Measurements from ENCODE around the gene THADA.

Gene THADA

GRCh38 chr2:43421194-43421593 lies 174.6 kb downstream of the THADA start:
- no peak overlapping the region for H3K27ac ChIP-seq (ENCODE audit: low read depth in 2 of 2, low read length in 2 of 2)
- no peak overlapping the region for H3K4me3 ChIP-seq (ENCODE audit: low read length in 2 of 2)
- H3K9me3 ChIP-seq (ENCODE audit: control insufficient read depth in 2 of 2, low read length in 2 of 2) = no peaks in the 10 kb centered on the region
- no peak overlapping the region for H3K9ac ChIP-seq (ENCODE audit: low read depth in 1 of 2, low read length in 2 of 2)
- no peaks in the 10 kb centered on the region for H3K27me3 ChIP-seq (ENCODE audit: control insufficient read depth in 2 of 2, insufficient read depth in 2 of 2, low read length in 2 of 2)
- H3K4me1 ChIP-seq (ENCODE audit: control insufficient read depth in 2 of 2, insufficient read depth in 2 of 2, low read length in 2 of 2) = peaks cover 14 to 19% of the 10 kb centered on the region in 2 donors
- no peaks in the 10 kb centered on the region for H3K36me3 ChIP-seq (ENCODE audit: control insufficient read depth in 2 of 2, insufficient read depth in 2 of 2, low read length in 2 of 2)

GRCh38 chr2:43420389-43420801 lies 175.4 kb downstream of the THADA start:
- no peaks in the 10 kb centered on the region for H3K9me3 ChIP-seq (ENCODE audit: control insufficient read depth in 2 of 2, low read length in 2 of 2)
- H3K4me3 ChIP-seq (ENCODE audit: low read length in 2 of 2) = no peak overlapping the region
- no peaks in the 10 kb centered on the region for H3K27me3 ChIP-seq (ENCODE audit: control insufficient read depth in 2 of 2, insufficient read depth in 2 of 2, low read length in 2 of 2)
- H3K36me3 ChIP-seq (ENCODE audit: control insufficient read depth in 2 of 2, insufficient read depth in 2 of 2, low read length in 2 of 2) = no peaks in the 10 kb centered on the region
- H3K27ac ChIP-seq (ENCODE audit: low read depth in 2 of 2, low read length in 2 of 2) = no peak overlapping the region
- H3K4me1 ChIP-seq (ENCODE audit: control insufficient read depth in 2 of 2, insufficient read depth in 2 of 2, low read length in 2 of 2) = peaks cover 7 to 11% of the 10 kb centered on the region in 2 donors
- H3K9ac ChIP-seq (ENCODE audit: low read depth in 1 of 2, low read length in 2 of 2) = no peak overlapping the region

DNA sequence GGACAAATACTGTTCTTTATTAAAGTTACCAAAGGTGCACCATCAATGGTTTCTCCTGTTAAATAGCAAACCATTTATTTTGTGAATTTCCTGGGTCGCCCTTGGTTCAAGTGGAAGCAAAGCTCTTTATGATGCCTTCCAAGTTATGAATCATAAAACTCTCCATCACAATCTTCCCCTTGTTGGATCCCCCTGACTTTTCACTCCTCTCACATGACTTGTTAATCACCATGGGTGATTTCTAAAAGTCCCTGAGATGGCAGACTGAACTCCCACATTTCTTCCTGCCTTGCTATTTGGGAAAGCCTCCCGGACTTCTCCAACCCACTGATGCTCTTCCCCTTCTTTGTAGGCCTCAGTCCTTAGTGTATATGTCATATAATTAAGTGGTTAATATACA lies 176.0 kb downstream of the THADA start:
- H3K36me3 ChIP-seq (ENCODE audit: control insufficient read depth in 2 of 2, insufficient read depth in 2 of 2, low read length in 2 of 2) = no peaks in the 10 kb centered on the region
- H3K9me3 ChIP-seq (ENCODE audit: control insufficient read depth in 2 of 2, low read length in 2 of 2) = no peaks in the 10 kb centered on the region
- no peak overlapping the region for H3K4me3 ChIP-seq (ENCODE audit: low read length in 2 of 2)
- H3K27ac ChIP-seq (ENCODE audit: low read depth in 2 of 2, low read length in 2 of 2) = no peak overlapping the region
- peaks cover 4 to 7% of the 10 kb centered on the region in 2 donors for H3K4me1 ChIP-seq (ENCODE audit: control insufficient read depth in 2 of 2, insufficient read depth in 2 of 2, low read length in 2 of 2)
- no peak overlapping the region for H3K9ac ChIP-seq (ENCODE audit: low read depth in 1 of 2, low read length in 2 of 2)
- no peaks in the 10 kb centered on the region for H3K27me3 ChIP-seq (ENCODE audit: control insufficient read depth in 2 of 2, insufficient read depth in 2 of 2, low read length in 2 of 2)

- H3K4me3 ChIP-seq (ENCODE audit: low read length in 2 of 2) = no peak overlapping the region
- no peaks in the 10 kb centered on the region for H3K36me3 ChIP-seq (ENCODE audit: control insufficient read depth in 2 of 2, insufficient read depth in 2 of 2, low read length in 2 of 2)
- peaks cover under 1 to 2% of the 10 kb centered on the region in 2 donors for H3K4me1 ChIP-seq (ENCODE audit: control insufficient read depth in 2 of 2, insufficient read depth in 2 of 2, low read length in 2 of 2)
- no peak overlapping the region for H3K9ac ChIP-seq (ENCODE audit: low read depth in 1 of 2, low read length in 2 of 2)
- no peaks in the 10 kb centered on the region for H3K27me3 ChIP-seq (ENCODE audit: control insufficient read depth in 2 of 2, insufficient read depth in 2 of 2, low read length in 2 of 2)
- no peaks in the 10 kb centered on the region for H3K9me3 ChIP-seq (ENCODE audit: control insufficient read depth in 2 of 2, low read length in 2 of 2)
- no peak overlapping the region for H3K27ac ChIP-seq (ENCODE audit: low read depth in 2 of 2, low read length in 2 of 2)
Measured at GRCh38 chr2:43419243-43419642, 176.6 kb downstream of the THADA start.

GRCh38 chr2:43418680-43419079 lies 177.2 kb downstream of the THADA start:
- Histone ChIP-seq H3K9ac (ENCODE audit: low read depth in 1 of 2, low read length in 2 of 2) (no peak overlapping the region), H3K27ac (ENCODE audit: low read depth in 2 of 2, low read length in 2 of 2) (no peak overlapping the region), H3K4me3 (ENCODE audit: low read length in 2 of 2) (no peak overlapping the region), H3K4me1 (ENCODE audit: control insufficient read depth in 2 of 2, insufficient read depth in 2 of 2, low read length in 2 of 2) (no peaks in the 10 kb centered on the region), H3K9me3 (ENCODE audit: control insufficient read depth in 2 of 2, low read length in 2 of 2) (no peaks in the 10 kb centered on the region), H3K36me3 (ENCODE audit: control insufficient read depth in 2 of 2, insufficient read depth in 2 of 2, low read length in 2 of 2) (no peaks in the 10 kb centered on the region), H3K27me3 (ENCODE audit: control insufficient read depth in 2 of 2, insufficient read depth in 2 of 2, low read length in 2 of 2) (no peaks in the 10 kb centered on the region)

DNA sequence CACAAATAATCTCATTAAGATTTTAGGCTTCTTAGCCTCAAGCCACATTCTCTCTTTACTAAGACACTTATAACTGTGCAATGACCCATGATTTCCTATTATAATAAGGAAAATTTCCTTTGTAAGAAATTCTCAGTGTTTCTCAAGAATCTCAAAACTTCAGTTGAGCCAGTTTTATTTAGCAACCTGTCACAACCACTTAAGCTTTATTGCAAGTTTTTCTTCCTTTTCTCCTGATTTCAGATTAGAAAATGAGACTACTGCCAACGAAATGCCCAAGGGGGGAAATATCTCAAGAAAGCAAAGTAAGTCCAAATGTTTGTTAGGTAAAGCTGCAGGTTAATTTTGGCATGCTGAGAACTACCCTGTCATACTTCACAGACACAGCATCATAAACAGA lies 178.5 kb downstream of the THADA start:
- Histone ChIP-seq H3K27ac (ENCODE audit: low read depth in 2 of 2, low read length in 2 of 2) (no peak overlapping the region), H3K9me3 (ENCODE audit: control insufficient read depth in 2 of 2, low read length in 2 of 2) (no peaks in the 10 kb centered on the region), H3K4me3 (ENCODE audit: low read length in 2 of 2) (no peak overlapping the region), H3K9ac (ENCODE audit: low read depth in 1 of 2, low read length in 2 of 2) (no peak overlapping the region), H3K27me3 (ENCODE audit: control insufficient read depth in 2 of 2, insufficient read depth in 2 of 2, low read length in 2 of 2) (no peaks in the 10 kb centered on the region), H3K36me3 (ENCODE audit: control insufficient read depth in 2 of 2, insufficient read depth in 2 of 2, low read length in 2 of 2) (peaks cover 0 to 4% of the 10 kb centered on the region in 2 donors), H3K4me1 (ENCODE audit: control insufficient read depth in 2 of 2, insufficient read depth in 2 of 2, low read length in 2 of 2) (no peaks in the 10 kb centered on the region)

- Histone ChIP-seq H3K27me3 (ENCODE audit: control insufficient read depth in 2 of 2, insufficient read depth in 2 of 2, low read length in 2 of 2) (no peaks in the 10 kb centered on the region), H3K9me3 (ENCODE audit: control insufficient read depth in 2 of 2, low read length in 2 of 2) (no peaks in the 10 kb centered on the region), H3K36me3 (ENCODE audit: control insufficient read depth in 2 of 2, insufficient read depth in 2 of 2, low read length in 2 of 2) (peaks cover 0 to 4% of the 10 kb centered on the region in 2 donors), H3K4me3 (ENCODE audit: low read length in 2 of 2) (no peak overlapping the region), H3K27ac (ENCODE audit: low read depth in 2 of 2, low read length in 2 of 2) (peak overlapping the region in 1 of 2 donors; percentile 7), H3K4me1 (ENCODE audit: control insufficient read depth in 2 of 2, insufficient read depth in 2 of 2, low read length in 2 of 2) (no peaks in the 10 kb centered on the region), H3K9ac (ENCODE audit: low read depth in 1 of 2, low read length in 2 of 2) (no peak overlapping the region)
Measured at GRCh38 chr2:43415592-43415991, 180.2 kb downstream of the THADA start.

GRCh38 chr2:43414586-43415135 lies 181.2 kb downstream of the THADA start:
- no peak overlapping the region for H3K27ac ChIP-seq (ENCODE audit: low read depth in 2 of 2, low read length in 2 of 2)
- H3K9ac ChIP-seq (ENCODE audit: low read depth in 1 of 2, low read length in 2 of 2) = no peak overlapping the region
- no peaks in the 10 kb centered on the region for H3K4me1 ChIP-seq (ENCODE audit: control insufficient read depth in 2 of 2, insufficient read depth in 2 of 2, low read length in 2 of 2)
- no peak overlapping the region for H3K4me3 ChIP-seq (ENCODE audit: low read length in 2 of 2)
- no peaks in the 10 kb centered on the region for H3K9me3 ChIP-seq (ENCODE audit: control insufficient read depth in 2 of 2, low read length in 2 of 2)
- H3K27me3 ChIP-seq (ENCODE audit: control insufficient read depth in 2 of 2, insufficient read depth in 2 of 2, low read length in 2 of 2) = no peaks in the 10 kb centered on the region
- peaks cover 0 to 4% of the 10 kb centered on the region in 2 donors for H3K36me3 ChIP-seq (ENCODE audit: control insufficient read depth in 2 of 2, insufficient read depth in 2 of 2, low read length in 2 of 2)

- H3K27ac ChIP-seq (ENCODE audit: low read depth in 2 of 2, low read length in 2 of 2) = no peak overlapping the region
- H3K4me1 ChIP-seq (ENCODE audit: control insufficient read depth in 2 of 2, insufficient read depth in 2 of 2, low read length in 2 of 2) = no peaks in the 10 kb centered on the region
- no peaks in the 10 kb centered on the region for H3K27me3 ChIP-seq (ENCODE audit: control insufficient read depth in 2 of 2, insufficient read depth in 2 of 2, low read length in 2 of 2)
- H3K9ac ChIP-seq (ENCODE audit: low read depth in 1 of 2, low read length in 2 of 2) = no peak overlapping the region
- H3K36me3 ChIP-seq (ENCODE audit: control insufficient read depth in 2 of 2, insufficient read depth in 2 of 2, low read length in 2 of 2) = peaks cover 0 to 4% of the 10 kb centered on the region in 2 donors
- H3K9me3 ChIP-seq (ENCODE audit: control insufficient read depth in 2 of 2, low read length in 2 of 2) = no peaks in the 10 kb centered on the region
- H3K4me3 ChIP-seq (ENCODE audit: low read length in 2 of 2) = no peak overlapping the region
Measured at GRCh38 chr2:43414033-43414432, 181.8 kb downstream of the THADA start.

- Histone ChIP-seq H3K27ac (ENCODE audit: low read depth in 2 of 2, low read length in 2 of 2) (no peak overlapping the region), H3K4me1 (ENCODE audit: control insufficient read depth in 2 of 2, insufficient read depth in 2 of 2, low read length in 2 of 2) (no peaks in the 10 kb centered on the region), H3K36me3 (ENCODE audit: control insufficient read depth in 2 of 2, insufficient read depth in 2 of 2, low read length in 2 of 2) (peaks cover 0 to 4% of the 10 kb centered on the region in 2 donors), H3K27me3 (ENCODE audit: control insufficient read depth in 2 of 2, insufficient read depth in 2 of 2, low read length in 2 of 2) (no peaks in the 10 kb centered on the region), H3K4me3 (ENCODE audit: low read length in 2 of 2) (no peak overlapping the region), H3K9ac (ENCODE audit: low read depth in 1 of 2, low read length in 2 of 2) (no peak overlapping the region), H3K9me3 (ENCODE audit: control insufficient read depth in 2 of 2, low read length in 2 of 2) (no peaks in the 10 kb centered on the region)
Measured at GRCh38 chr2:43412114-43412753, 183.6 kb downstream of the THADA start.
